Stimulated activated CD8-positive, alpha-beta memory T cell treated with anti-CD3 and anti-CD28 coated beads, Interleukin-2, amount 100 ng/mL, for 48 hours (primary cell): ENCODE measurements around the gene MAP7.
"Not testable (repeated sequence)": the region's sequence is repeated elsewhere in the genome, so short reads cannot be mapped to it uniquely, and the experiment has no call there.

Experiments used
- DNase-seq, 2 donors: peaks; one replicate each; pipeline ENCODE4 v3.0.0-alpha.2; 2020; ENCODE audit warnings: low read depth in 2 of 2

Gene MAP7

DNA sequence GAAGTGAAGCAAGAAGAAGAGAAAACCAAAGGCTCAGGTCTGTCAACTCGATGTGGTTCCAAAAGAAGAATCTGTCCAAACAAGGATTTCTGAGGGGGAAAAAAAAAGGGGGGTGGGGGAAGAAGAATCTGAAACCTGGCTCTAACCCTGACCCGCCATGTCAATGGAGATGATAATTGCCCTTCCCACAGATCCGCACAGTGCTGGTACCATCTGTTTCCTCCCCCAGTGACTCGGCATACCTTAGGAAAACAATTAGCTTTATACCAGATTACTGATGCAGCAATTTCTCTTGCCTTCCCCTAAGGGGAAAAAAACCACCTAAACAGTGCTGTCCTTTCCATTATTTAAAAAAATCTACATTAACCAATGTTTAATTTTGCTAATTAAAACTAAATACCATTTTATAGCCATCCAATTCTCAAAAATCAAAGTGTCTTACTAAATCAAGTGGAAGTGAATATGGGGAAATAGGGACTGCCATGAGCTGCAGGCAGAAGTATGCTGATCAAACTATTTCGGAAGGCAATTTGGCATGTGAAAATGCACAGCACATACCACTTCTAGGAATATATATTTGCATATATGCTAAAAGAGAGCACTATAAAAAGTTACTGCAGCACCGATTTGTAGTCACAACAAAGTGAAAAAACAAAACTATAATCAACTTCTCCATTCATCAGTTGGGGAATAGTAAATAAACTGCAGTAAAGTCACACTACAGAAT lies 46.8 kb downstream of the MAP7 start:
- DNase-seq: no peak

DNA sequence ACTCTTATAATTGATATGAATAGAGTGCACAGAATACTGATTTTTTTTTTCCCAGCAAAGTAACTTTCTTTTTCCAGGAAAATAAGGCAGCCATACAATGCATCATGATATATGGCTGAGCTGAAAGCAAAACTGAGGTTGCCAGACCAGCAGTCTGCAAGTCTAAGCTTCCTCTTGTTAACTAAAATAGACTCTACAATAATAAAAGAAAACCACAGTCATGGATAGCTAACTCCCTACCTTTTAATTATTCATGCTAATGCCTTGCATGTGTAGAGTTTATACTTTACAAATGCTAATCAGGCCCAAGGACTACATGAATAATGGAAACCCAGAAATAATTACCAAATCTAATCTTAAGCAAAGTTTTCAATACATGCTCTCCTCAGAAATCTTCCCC lies 47.4 kb downstream of the MAP7 start:
- no peak for DNase-seq

DNA sequence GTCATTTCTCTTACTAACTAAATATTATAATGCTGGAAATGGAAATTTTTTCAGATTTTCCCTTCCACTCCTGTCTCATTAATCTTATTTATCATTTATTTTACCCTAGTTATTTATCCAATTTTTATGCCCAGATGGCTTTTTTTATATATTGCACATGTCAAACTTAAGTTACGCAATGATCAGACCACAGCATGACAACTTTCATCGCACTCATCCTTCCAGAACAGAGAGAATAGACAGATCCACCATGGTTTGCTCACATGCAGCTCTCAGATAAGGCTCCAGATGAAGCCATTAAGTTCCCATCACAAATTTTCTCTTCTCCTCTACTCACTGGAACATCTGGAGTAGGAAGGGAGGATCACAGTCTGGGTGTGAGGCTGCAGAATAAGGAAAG lies 48.7 kb downstream of the MAP7 start:
- no peak for DNase-seq

DNA sequence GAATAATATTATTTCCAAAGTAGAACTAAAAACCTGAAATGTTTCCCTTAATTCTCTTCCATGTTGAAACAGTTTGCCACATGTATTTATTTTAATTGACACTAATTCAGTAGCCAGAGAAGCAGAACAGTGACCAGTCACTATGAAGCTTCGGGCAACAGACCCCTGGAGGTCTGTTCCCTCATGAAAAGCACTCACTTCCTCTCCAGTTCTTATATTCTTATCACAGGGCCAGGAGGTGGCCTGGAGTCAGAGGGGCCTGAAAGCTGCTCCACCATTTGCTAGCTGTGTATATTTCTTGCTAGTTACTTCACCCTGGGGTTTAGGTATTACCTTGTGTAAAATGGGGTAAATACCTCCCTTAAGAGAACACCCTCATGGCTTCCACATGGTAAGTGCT lies 49.1 kb downstream of the MAP7 start:
- no peak for DNase-seq

DNA sequence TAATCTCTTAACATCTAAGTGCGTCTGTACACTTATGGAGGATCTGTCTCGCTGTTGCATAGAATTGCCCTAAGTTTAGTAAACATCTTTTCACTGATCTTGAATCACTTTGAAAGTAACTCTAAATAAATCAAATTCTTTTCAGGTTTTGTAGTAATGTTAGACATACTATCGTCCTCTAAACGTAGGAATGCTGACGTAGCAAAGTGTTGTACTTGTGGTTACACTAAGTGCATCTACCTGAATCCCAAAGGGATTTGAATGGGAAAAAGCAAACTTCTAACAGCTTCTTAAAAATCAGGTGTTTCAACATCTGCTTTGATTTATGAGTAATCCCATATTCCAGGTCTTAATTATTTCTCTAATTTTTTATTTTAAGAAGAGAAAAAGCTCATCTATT lies 49.8 kb downstream of the MAP7 start:
- no peak for DNase-seq

DNA sequence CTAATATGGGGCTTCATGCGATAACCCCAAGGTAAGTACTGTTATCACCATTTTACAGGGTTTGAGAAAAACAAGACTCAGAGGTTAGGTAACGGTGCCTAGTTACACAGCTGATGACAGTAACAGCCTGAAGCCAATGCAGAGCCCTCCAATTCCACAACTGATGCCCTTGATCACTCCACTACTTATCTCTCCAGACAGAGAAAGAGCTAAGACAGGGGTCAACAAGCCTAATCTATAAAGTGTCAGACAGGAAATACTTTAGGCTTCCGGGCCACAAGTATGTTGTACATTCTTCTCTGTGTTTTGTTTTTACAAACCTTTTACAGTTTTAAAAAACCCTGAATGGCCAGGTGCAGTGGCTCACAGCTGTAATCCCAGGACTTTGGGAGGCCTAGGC lies 50.9 kb downstream of the MAP7 start:
- no peak for DNase-seq

DNA sequence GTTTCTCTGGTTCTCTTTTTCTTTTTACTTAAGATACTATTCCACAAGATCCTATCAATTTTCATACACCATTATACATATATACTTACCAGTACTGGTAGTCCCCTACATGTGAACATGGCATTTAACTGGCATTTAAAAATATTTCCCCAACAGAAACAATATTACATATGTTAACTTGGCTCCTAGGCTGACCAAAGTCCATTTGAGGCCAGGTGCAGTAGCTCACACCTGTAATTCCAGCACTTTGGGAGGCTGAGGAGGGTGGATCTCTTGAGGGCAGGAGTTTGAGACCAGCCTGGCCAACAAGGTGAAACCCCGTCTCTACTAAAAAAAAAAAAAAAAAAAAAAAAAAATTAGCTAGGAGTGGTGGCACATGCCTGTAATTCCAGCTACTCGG lies 53.8 kb downstream of the MAP7 start:
- not testable (repeated sequence) for DNase-seq

DNA sequence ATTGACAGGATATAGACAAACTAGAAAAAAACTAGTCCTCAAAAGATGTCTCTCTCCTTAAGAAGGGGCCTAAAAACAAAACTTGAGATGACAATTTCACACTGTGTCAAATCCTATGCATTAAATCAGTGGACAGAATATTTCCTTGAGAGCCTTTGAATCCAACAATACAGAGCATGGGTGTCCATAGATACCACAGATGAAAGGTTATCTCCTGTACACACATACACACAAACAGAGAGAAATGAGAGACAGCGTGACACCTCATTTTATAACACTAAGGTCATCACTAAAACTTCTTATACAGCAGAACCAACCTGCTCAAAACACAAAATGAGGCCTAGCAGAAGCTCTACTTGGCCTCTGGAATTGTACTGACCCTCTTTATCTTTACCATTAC lies 55.5 kb downstream of the MAP7 start:
- no peak for DNase-seq

DNA sequence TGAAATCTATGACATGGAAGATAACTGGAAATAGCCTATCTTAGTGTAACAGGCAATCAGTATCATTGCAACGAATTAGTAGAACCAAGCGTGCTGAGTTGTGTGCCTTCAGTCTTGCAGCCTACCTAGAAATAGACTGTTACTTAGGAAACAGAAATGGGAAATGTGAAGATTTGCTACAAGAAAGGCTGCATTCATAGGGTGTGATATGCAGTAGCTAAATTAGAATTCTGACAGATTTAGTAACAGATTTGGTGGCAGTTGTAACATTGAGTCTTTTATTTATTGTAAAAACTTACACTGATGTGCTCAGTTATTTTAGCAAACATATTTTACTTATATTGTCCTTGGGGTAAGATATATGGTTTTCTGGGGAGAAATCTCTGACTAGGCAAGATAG lies 56.2 kb downstream of the MAP7 start:
- no peak for DNase-seq

DNA sequence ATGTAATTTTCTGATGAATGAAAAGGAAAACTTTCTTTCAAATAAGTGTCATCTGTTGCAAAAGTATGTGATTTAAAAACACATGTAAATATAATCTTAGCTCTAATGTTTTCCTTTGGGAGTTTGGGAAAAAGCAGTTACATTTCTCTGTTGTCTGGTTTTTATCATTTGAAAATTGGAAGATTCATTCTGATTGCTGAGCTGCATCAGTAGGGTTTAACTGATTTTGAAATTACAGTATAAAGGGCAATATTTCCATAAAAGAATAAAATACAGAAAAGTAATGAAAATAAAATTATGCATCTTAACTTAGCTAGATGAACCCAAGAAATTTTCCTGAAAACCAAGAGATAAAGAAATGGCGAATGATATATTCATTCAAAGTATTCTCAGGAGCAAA lies 57.8 kb downstream of the MAP7 start:
- DNase-seq: no peak

DNA sequence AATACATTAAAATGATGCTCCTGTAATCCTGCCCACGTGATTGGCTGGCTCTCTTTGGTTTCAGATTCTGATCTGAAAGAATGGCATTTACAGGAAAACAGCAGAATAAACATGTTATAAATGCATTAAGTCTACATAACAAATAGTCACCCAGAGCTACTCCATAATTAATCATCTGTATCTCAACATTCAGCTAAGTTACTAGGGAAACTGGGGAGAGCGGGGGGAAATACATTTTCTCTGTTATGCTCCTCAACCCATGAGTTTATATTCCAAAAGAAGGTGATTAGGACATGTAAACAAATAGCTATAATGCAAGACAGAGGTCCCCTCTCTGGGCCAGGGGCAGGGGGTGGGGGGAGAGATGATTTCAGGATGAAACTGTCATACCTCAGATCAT lies 58.5 kb downstream of the MAP7 start:
- DNase-seq: no peak

DNA sequence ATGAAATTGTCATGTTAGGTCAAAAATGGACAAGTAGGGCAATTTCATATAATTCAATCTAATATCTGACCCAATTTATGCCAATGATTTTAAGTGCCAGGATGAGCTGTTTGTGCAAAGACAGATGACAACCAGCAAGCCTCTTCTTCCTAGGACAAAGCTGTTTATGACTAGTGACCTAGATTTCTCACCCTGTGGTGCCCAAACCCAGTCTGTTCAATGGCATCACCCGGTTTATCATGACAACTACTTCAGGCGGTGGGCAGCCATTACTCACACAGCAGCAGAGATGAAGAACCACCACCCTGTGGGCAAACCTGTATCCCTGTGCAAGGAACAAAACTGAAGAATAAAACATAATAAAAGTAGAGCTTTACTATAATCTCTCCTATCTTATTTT lies 59.0 kb downstream of the MAP7 start:
- DNase-seq: no peak

DNA sequence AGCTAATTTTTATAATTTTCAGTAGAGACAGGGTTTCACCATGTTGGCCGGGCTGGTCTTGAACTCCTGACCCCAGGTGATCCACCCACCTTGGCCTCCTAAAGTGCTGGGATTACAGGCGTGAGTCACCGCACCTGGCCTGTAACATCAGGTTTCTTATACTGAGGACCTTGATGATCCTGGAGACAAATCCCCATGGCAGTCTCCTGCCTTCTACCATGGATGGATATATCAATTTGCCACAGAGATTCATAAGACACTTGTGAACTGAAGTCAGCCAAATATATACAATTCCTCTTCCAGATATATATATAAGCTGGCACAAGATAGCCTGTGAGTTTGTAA lies 60.6 kb downstream of the MAP7 start:
- DNase-seq: not testable (repeated sequence)

DNA sequence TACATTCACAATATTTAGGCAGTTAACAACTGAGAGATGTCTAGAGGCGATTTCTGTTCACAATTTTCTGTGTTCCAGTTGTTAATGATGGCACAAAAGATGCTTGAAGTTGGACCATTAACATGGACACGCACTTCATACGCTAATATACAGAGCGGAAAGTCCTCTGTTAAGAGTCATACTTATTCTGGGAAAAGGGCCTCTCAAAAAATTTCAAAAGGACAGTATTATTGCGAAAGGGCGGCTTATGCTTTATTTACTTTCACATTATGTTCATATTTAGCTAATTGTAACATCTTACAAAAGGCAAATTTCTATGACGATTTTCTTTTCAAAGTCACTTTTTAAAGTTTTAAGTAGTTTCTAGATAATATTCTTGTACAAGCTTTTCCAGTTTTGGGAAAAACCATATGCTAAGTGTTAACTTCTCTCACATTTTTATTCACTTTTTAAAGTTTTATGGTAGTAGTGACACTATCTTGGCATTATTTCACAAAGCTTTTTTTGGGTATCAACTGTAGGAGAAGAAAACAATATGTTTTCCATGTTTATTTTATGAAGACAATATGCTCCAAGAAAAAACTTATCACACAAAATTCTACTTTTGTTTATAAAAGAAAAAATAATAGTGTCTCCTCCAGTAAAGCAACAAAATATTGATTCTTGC lies 62.3 kb downstream of the MAP7 start:
- no peak for DNase-seq

DNA sequence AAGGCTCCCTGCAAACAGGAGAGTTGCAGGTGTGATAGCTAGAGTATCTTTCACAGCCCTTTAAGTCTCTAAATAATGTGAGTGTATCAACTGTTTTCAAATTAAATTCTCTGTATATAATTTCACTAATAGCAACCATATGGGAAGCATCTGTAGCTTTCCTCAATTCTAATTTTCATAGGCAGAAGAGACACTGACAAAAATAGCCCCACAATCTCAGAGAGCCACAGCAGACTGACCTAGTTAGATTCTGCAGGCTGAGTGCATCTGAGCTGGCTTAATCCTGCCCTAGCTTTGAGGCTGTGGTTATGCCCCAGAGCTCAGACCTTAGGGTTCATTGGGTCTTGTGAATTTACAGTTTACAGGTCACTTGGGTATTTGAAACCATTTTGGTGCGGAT lies 63.9 kb downstream of the MAP7 start:
- DNase-seq: no peak

DNA sequence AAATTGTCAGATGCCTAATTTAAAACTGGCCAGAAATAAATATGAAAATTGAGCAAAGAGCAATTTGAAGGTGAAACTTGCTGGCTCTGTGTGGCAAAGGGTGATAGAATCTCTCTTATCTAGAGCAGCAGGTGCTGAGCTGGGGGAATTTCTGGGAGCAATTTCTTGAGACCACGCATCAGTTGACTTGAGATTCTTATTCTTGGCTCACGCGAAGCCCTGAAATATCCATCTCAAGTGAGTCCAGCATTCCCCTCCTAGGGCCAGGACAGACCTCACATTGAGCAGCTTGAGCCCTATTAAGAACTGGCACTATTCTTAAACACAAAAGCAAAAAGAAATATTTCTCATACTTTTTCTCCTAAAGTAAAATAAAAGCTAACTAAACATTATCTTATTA lies 66.3 kb downstream of the MAP7 start:
- DNase-seq: no peak

DNA sequence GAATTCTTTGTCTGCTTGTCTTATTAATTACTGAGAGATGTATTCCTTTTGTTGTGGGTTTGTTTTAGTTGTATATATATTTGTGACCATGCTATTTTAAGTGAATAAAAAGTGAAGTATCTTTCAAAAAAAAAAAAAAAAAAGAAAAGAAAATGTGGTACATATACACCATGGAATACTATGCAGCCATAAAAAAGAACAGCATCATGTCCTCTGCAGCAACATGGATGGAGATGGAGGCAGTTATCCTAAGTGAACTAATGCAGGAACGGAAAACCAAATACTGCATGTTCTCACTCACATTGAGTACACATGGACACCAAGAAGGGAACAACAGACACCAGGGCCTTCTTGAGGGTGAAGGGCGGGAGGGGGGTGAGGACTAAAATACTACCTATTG lies 67.2 kb downstream of the MAP7 start:
- not testable (repeated sequence) for DNase-seq

DNA sequence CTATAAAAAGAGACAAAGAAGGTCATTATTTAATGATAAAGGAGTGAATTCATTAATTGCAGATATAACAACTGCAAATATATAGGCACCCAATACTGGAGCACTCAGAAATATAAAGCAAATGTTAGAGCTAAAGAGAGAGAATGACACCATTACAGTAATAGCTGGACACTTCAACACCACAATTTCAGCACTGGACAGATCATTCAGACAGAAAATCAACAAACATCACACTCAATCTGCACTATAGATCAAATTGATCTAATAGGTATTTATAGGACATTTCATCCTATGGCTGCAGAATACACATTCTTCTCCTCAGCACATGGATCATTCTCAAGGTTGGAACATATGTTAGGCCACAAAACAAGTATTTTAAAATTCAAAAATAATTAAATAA lies 72.7 kb downstream of the MAP7 start:
- no peak for DNase-seq

DNA sequence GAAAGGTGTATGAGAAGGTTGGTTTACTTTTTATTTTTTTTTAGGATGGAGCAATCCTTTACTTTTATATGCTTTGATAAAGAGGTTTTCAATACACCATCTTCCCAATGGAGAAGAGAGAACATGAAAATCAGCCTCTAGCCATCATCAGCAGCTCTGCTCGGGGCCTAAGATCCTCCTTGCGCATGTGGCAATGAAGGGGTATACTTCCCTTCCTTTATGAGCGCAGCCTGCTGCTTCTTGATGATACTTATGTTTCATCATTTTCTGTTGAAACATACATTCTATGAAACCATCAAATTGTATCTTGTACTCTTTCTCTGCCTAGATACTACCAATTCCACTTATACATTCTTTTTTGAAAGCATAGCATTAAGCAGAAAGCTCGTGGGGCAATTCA lies 74.5 kb downstream of the MAP7 start:
- no peak for DNase-seq

DNA sequence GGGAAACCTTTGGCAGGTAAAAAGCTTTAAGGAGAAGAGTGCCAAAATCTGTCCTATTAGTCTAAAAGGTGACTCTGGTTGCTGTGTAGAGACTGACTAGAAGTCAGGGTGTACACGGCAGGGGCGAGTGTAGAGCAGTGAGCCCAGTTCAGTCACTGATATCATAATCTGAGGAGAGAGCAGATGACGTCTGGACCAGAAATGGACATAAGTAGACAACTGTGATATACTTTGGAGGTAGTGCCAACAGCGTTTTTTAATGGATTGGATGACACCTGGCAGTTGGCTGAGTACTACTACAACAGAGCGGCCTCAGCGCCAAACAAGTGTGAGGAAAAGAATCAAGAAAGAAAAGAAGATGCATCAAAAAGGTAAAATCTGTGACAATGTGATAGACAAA lies 76.0 kb downstream of the MAP7 start:
- no peak for DNase-seq

DNA sequence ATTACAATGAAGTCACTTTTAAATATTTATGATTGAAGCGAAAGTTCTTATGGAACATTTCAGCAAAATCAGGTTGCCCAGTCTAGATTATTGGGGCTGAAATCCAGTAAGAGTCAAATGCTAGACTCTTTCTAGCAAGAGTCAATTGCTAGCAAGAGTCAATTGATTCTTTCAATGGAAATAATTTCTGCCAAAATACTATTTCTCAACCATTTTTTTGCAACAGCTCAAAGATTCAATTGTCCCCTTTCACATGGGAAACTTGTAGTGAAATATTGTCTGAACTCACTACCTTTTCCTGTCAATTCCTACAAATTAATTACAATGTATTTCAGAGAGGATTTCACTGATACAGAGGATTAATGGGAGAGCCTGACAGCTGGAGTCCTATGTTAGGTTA lies 78.3 kb downstream of the MAP7 start:
- DNase-seq: no peak

DNA sequence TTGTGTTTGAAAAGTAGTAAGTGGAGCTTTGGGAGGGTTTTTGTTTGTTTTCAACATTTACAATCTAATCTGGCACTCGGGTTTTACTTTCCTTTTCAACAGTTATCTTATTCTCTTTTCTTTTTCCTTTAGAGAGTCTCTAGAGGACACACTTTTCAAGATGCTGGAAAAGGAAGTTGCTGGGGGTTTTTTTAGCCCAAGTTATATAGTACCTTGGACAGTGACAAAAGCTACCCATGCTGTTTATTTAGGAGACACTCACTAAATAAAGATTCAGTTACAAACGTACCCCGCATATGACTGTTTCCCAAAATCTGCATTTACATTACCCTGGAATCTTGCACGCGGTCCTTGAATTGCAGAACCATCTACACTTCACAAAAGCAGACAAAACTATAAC lies 78.8 kb downstream of the MAP7 start:
- no peak for DNase-seq

DNA sequence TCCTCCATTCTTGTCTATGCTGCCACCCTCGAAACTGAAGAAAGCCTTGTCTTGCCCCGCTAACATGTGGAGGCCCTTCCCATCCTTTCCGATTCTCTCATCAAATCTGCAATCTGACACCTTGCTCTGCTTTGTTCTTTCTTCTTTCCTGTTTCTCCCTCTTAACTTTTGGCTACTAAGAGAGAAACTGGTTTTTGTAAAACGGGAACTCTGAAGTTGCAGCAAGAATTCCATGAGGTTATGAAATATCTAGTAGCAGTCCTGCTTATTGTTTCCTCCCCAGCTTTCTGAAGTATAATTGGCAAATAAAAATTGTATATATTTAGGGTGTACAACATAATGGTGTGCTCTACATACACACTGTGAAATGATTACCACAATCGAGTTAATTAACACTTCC lies 80.2 kb downstream of the MAP7 start:
- DNase-seq: no peak

DNA sequence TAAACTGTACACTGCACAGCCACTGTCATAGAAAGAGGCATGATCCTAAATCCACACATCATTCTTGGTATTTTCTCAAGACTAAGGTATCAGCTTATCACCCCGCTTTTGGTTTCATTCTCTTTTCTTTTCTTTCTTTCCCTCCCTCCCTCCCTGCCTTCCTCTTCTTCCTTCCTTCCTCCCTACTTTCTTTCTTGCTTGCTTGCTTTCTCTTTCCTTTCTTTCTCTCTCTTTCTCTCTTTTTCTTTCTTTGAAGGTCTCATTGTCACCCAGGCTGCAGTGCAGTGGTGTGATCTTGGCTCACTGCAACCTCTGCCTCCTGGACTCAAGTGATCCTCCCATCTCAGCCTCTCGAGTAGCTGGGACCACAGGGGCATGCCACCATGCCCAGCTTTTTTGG lies 81.1 kb downstream of the MAP7 start:
- DNase-seq: no peak
